GM23338 (cell line): ENCODE data around the gene ADCY3. TPM values are rescaled to one million over a fixed set of nuclear protein-coding genes. Genes with fewer than 3 reads are reported as not detected.

Experiments
- ATAC-seq: fragments of 200-7000 bp; cut with Tn5 transposase; 3 replicates; pipeline ENCODE4 v1.9.1; 2020
- DNase-seq: peaks from one replicate; pipeline ENCODE4 v3.0.0-alpha.2; 2015; ENCODE audit warnings: low spot score
- H2AFZ ChIP-seq: fragments of 200-600 bp; sonication (generic); 2 replicates; pipeline ENCODE4 v1.8.0; 2016; ENCODE audit warnings: antibody characterized with exemption, mild to moderate bottlenecking, moderate library complexity
- H3F3A ChIP-seq: fragments of 200-600 bp; sonication (generic); replicated peaks from 2 replicates; pipeline ENCODE4 v1.8.0; 2017; ENCODE audit warnings: antibody characterized with exemption, mixed run types, low read depth
- H3K27ac ChIP-seq: fragments of 200-600 bp; sonication (generic); 2 replicates; pipeline ENCODE4 v1.6.1; 2016; ENCODE audit warnings: low read depth
- H3K27me3 ChIP-seq: fragments of 200-600 bp; sonication (generic); 2 replicates; pipeline ENCODE4 v1.8.0; 2016; ENCODE audit warnings: mild to moderate bottlenecking, mixed run types, moderate library complexity; ENCODE audit not compliant: insufficient read depth
- H3K36me3 ChIP-seq: fragments of 200-600 bp; sonication (generic); 2 replicates; pipeline ENCODE4 v1.8.0; 2016; ENCODE audit warnings: mild to moderate bottlenecking; ENCODE audit not compliant: insufficient read depth
- H3K4me1 ChIP-seq: fragments of 200-600 bp; sonication (generic); 2 replicates; pipeline ENCODE4 v1.8.0; 2016; ENCODE audit warnings: mild to moderate bottlenecking, moderate library complexity; ENCODE audit not compliant: insufficient read depth
- H3K4me2 ChIP-seq: fragments of 200-600 bp; sonication (generic); 2 replicates; pipeline ENCODE4 v1.7.1; 2017; ENCODE audit warnings: mixed run types
- H3K4me3 ChIP-seq: fragments of 200-600 bp; sonication (generic); 2 replicates; pipeline ENCODE4 v1.6.1; 2016; ENCODE audit warnings: mixed run types
- H3K79me2 ChIP-seq: fragments of 200-600 bp; sonication (generic); replicated peaks from 2 replicates; pipeline ENCODE4 v1.8.0; 2017; ENCODE audit warnings: mild to moderate bottlenecking; ENCODE audit not compliant: insufficient read depth
- H3K9me2 ChIP-seq: fragments of 200-600 bp; sonication (generic); 2 replicates; pipeline ENCODE4 v1.8.0; 2017; ENCODE audit not compliant: insufficient read depth
- H4K20me1 ChIP-seq: fragments of 200-600 bp; sonication (generic); replicated peaks from 2 replicates; pipeline ENCODE4 v1.8.0; 2017; ENCODE audit warnings: mild to moderate bottlenecking; ENCODE audit not compliant: insufficient read depth
- H3K27ac Mint-ChIP-seq: 2 replicates; pipeline ENCODE4 v1.8.0; 2020; ENCODE audit warnings: inconsistent platforms, mild to moderate bottlenecking, moderate library complexity, mixed read lengths
- H3K27me3 Mint-ChIP-seq: 3 replicates; pipeline ENCODE4 v1.8.0; 2022; ENCODE audit warnings: low read depth, mild to moderate bottlenecking, moderate library complexity, mixed read lengths, inconsistent platforms; ENCODE audit not compliant: insufficient read depth, poor library complexity
- H3K36me3 Mint-ChIP-seq: 3 replicates; pipeline ENCODE4 v1.8.0; 2021; ENCODE audit warnings: low read depth, mild to moderate bottlenecking, inconsistent platforms, moderate library complexity, mixed read lengths
- H3K4me1 Mint-ChIP-seq: 3 replicates; pipeline ENCODE4 v1.8.0; 2020; ENCODE audit warnings: mild to moderate bottlenecking, inconsistent platforms, mixed read lengths
- H3K4me3 Mint-ChIP-seq: 3 replicates; pipeline ENCODE4 v1.8.0; 2021; ENCODE audit warnings: moderate library complexity, mild to moderate bottlenecking, inconsistent platforms, mixed read lengths
- H3K9me3 Mint-ChIP-seq: 3 replicates; pipeline ENCODE4 v1.8.0; 2020; ENCODE audit warnings: moderate library complexity, mild to moderate bottlenecking, inconsistent platforms, mixed read lengths
- CREB1 ChIP-seq: fragments of 250-450 bp; sonication (Bioruptor Pico); IDR thresholded peaks from 2 replicates; pipeline ENCODE4 v1.5.0; 2020; ENCODE audit warnings: low read depth, mild to moderate bottlenecking, moderate library complexity
- CTCF ChIP-seq, 2 experiments: fragments of 200-600 bp in 1 of 2; sonication (generic) in 1 of 2; conservative IDR thresholded peaks; 2 replicates each; pipeline versions ENCODE4 v1.5.1 to v1.6.1; 2016 to 2017; ENCODE audit warnings: antibody characterized with exemption in 2 of 2, low read depth in 2 of 2, mild to moderate bottlenecking in 2 of 2, moderate library complexity in 1 of 2
- ETS1 ChIP-seq: IDR thresholded peaks from 2 replicates; pipeline ENCODE4 v1.6.1; 2016; ENCODE audit warnings: antibody characterized with exemption
- EZH2 ChIP-seq: fragments of 200-600 bp; sonication (generic); IDR thresholded peaks from one replicate; pipeline ENCODE4 v1.8.0; 2017; ENCODE audit warnings: antibody characterized with exemption, mild to moderate bottlenecking, low read depth; ENCODE audit not compliant: unreplicated experiment
- EZH2phosphoT487 ChIP-seq: fragments of 200-600 bp; sonication (generic); IDR thresholded peaks from one replicate; pipeline ENCODE4 v1.8.1; 2018; ENCODE audit warnings: antibody characterized with exemption; ENCODE audit not compliant: unreplicated experiment
- JUNB ChIP-seq: IDR thresholded peaks from one replicate; pipeline ENCODE4 v1.6.1; 2016; ENCODE audit warnings: antibody characterized with exemption; ENCODE audit not compliant: unreplicated experiment
- NANOG ChIP-seq: IDR thresholded peaks from 2 replicates; pipeline ENCODE4 v1.6.1; 2016; ENCODE audit warnings: antibody characterized with exemption, borderline replicate concordance
- POLR2AphosphoS5 ChIP-seq: IDR thresholded peaks from 2 replicates; pipeline ENCODE4 v1.6.1; 2016; ENCODE audit warnings: antibody characterized with exemption, low read depth
- REST ChIP-seq: IDR thresholded peaks from one replicate; pipeline ENCODE4 v1.6.1; 2018; ENCODE audit warnings: antibody characterized with exemption; ENCODE audit not compliant: unreplicated experiment
- STAT1 ChIP-seq: IDR thresholded peaks from one replicate; pipeline ENCODE4 v1.6.1; 2016; ENCODE audit warnings: antibody characterized with exemption; ENCODE audit not compliant: unreplicated experiment
- ZNF114 ChIP-seq: fragments of 250-450 bp; sonication (Bioruptor Pico); IDR thresholded peaks from 2 replicates; pipeline ENCODE4 v1.5.0; 2020; ENCODE audit warnings: mild to moderate bottlenecking, moderate library complexity
- ZNF331 ChIP-seq: fragments of 250-450 bp; sonication (Bioruptor Pico); IDR thresholded peaks from 2 replicates; pipeline ENCODE4 v1.5.0; 2020; ENCODE audit warnings: low read depth, mild to moderate bottlenecking, moderate library complexity
- polyA plus RNA-seq: library from polyadenylated mRNA; unstranded; fragments of >200 nt; fragmentation: Nextera tagmentation; extraction: Ambion mirVana; gene quantifications from 2 replicates; pipeline ENCODE4 v1.2.1, GENCODE V29; 2016
- total RNA-seq: library from RNA; depleted of rRNA; stranded (reverse); fragments of >200 nt; shearing (Covaris generic); gene quantifications from 2 replicates; pipeline ENCODE4 v1.2.3, GENCODE V29; 2014
- TF ChIP-seq, protein P1 (sequence below): fragments of 250-450 bp; sonication (Bioruptor Pico); IDR thresholded peaks from 2 replicates; pipeline ENCODE4 v1.5.0; 2020; ENCODE audit warnings: mild to moderate bottlenecking, moderate library complexity

The ADCY3 gene
- total and polyA plus RNA-seq, 2 experiments from 2014 or later: 9.7 to 32.4 TPM

- H3K4me1 ChIP-seq: peaks cover 6% of the 10 kb centered on the region
- no peaks in the 10 kb centered on the region for H3K79me2 ChIP-seq
- no peaks in the 10 kb centered on the region for H3K27me3 ChIP-seq
- DNase-seq (no peak), ATAC-seq (no peak)
- H3K4me2 ChIP-seq: no peak overlapping the region
- no peaks in the 10 kb centered on the region for H3K36me3 Mint-ChIP-seq
- peaks cover 12% of the 10 kb centered on the region; the same call in 2 of the 3 replicates for H3K4me1 Mint-ChIP-seq
- H4K20me1 ChIP-seq: no peaks in the 10 kb centered on the region
- H3K36me3 ChIP-seq: no peaks in the 10 kb centered on the region
- H3K4me3 ChIP-seq: no peak overlapping the region
- no peak overlapping the region for H3K27ac ChIP-seq
- TF ChIP-seq POLR2AphosphoS5 (no peak), REST (no peak), EZH2 (no peak), ZNF331 (CRISPR knock-in tag) (no peak), ETS1 (no peak), STAT1 (no peak), NANOG (no peak), CREB1 (CRISPR knock-in tag) (no peak), CTCF (conservative IDR thresholded peaks at IDR 0.05; ENCODE audit: low read depth in 2 of 2) (no peak), JUNB (no peak), ZNF114 (no peak), EZH2phosphoT487 (no peak)
- TF ChIP-seq, protein P1, sequence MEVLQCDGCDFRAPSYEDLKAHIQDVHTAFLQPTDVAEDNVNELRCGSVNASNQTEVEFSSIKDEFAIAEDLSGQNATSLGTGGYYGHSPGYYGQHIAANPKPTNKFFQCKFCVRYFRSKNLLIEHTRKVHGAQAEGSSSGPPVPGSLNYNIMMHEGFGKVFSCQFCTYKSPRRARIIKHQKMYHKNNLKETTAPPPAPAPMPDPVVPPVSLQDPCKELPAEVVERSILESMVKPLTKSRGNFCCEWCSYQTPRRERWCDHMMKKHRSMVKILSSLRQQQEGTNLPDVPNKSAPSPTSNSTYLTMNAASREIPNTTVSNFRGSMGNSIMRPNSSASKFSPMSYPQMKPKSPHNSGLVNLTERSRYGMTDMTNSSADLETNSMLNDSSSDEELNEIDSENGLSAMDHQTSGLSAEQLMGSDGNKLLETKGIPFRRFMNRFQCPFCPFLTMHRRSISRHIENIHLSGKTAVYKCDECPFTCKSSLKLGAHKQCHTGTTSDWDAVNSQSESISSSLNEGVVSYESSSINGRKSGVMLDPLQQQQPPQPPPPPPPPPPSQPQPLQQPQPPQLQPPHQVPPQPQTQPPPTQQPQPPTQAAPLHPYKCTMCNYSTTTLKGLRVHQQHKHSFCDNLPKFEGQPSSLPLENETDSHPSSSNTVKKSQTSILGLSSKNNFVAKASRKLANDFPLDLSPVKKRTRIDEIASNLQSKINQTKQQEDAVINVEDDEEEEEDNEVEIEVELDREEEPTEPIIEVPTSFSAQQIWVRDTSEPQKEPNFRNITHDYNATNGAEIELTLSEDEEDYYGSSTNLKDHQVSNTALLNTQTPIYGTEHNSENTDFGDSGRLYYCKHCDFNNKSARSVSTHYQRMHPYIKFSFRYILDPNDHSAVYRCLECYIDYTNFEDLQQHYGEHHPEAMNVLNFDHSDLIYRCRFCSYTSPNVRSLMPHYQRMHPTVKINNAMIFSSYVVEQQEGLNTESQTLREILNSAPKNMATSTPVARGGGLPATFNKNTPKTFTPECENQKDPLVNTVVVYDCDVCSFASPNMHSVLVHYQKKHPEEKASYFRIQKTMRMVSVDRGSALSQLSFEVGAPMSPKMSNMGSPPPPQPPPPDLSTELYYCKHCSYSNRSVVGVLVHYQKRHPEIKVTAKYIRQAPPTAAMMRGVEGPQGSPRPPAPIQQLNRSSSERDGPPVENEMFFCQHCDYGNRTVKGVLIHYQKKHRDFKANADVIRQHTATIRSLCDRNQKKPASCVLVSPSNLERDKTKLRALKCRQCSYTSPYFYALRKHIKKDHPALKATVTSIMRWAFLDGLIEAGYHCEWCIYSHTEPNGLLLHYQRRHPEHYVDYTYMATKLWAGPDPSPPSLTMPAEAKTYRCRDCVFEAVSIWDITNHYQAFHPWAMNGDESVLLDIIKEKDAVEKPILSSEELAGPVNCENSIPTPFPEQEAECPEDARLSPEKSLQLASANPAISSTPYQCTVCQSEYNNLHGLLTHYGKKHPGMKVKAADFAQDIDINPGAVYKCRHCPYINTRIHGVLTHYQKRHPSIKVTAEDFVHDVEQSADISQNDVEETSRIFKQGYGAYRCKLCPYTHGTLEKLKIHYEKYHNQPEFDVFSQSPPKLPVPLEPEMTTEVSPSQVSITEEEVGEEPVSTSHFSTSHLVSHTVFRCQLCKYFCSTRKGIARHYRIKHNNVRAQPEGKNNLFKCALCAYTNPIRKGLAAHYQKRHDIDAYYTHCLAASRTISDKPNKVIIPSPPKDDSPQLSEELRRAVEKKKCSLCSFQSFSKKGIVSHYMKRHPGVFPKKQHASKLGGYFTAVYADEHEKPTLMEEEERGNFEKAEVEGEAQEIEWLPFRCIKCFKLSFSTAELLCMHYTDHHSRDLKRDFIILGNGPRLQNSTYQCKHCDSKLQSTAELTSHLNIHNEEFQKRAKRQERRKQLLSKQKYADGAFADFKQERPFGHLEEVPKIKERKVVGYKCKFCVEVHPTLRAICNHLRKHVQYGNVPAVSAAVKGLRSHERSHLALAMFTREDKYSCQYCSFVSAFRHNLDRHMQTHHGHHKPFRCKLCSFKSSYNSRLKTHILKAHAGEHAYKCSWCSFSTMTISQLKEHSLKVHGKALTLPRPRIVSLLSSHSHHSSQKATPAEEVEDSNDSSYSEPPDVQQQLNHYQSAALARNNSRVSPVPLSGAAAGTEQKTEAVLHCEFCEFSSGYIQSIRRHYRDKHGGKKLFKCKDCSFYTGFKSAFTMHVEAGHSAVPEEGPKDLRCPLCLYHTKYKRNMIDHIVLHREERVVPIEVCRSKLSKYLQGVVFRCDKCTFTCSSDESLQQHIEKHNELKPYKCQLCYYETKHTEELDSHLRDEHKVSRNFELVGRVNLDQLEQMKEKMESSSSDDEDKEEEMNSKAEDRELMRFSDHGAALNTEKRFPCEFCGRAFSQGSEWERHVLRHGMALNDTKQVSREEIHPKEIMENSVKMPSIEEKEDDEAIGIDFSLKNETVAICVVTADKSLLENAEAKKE (CRISPR knock-in tag): no peak
- H2AFZ ChIP-seq: 0 out of 2 replicates have a peak overlapping the region, but pooled peaks have one; percentile 38
- H3K4me3 Mint-ChIP-seq: no peak overlapping the region
- peaks cover 3% of the 10 kb centered on the region for H3K27me3 Mint-ChIP-seq
- no peak overlapping the region for H3K27ac Mint-ChIP-seq
- H3K9me2 ChIP-seq: no peaks in the 10 kb centered on the region; the same call in 1 of the 2 replicates
- H3K9me3 Mint-ChIP-seq: no peaks in the 10 kb centered on the region
- H3F3A ChIP-seq: no peaks in the 10 kb centered on the region
Observed at GRCh38 chr2:24932715-24933114, 12.7 kb upstream of the ADCY3 start.
